HCT116 (cell line): ENCODE measurements around the gene PKMYT1. TPM values are rescaled to one million over a fixed set of nuclear protein-coding genes. Genes with fewer than 3 reads are reported as not detected.
A peak's percentile ranks its signal among the peaks of the same experiment; 100 is the strongest.

Source experiments
- ATAC-seq: fragments of 200-7000 bp; cut with Tn5 transposase; 2 replicates; pipeline ENCODE4 v1.9.1; 2020; ENCODE audit warnings: mild to moderate bottlenecking, moderate library complexity
- BruUV-seq: library from RNA; stranded (reverse); fragments of 400-500 nt; replicated peaks from 2 replicates; lab custom pipeline; 2021; lab: Mats Ljungman, UMichigan
- CTCF ChIA-PET: fragments of 300-600 bp; sonication (Branson Sonifier 250); formaldehyde crosslinking; loops from one replicate; lab custom pipeline; 2021; ENCODE audit warnings: antibody characterized with exemption; lab: Charles Lee
- POLR2A ChIA-PET: fragments of 300-600, 350-600 bp; sonication (Branson Sonifier 250); formaldehyde crosslinking; loops from one replicate; lab custom pipeline; 2021; ENCODE audit warnings: antibody characterized with exemption; lab: Charles Lee
- RAD21 ChIA-PET, 2 experiments: fragments of 300-600 bp; sonication (Branson Sonifier 250); formaldehyde crosslinking; loops; one replicate each; lab custom pipeline; 2023; ENCODE audit warnings: low total read pairs in 2 of 2; ENCODE audit not compliant: uncharacterized antibody in 2 of 2, unreplicated experiment in 2 of 2, low non-redundant PET in 1 of 2; lab: Charles Lee
- DNase-seq: peaks from one replicate; pipeline ENCODE4 v3.0.0-alpha.2; 2010; ENCODE audit warnings: low read depth, low spot score
- H2AFZ ChIP-seq: fragments of 200-600 bp; shearing (Covaris generic), sonication (generic); 2 replicates; pipeline ENCODE4 v1.6.1; 2017; ENCODE audit warnings: low read depth, mixed run types, mixed read lengths, antibody characterized with exemption, low read length; ENCODE audit not compliant: poor library complexity, severe bottlenecking
- H3K27ac ChIP-seq: 2 replicates; pipeline ENCODE4 v1.5.1; 2012; ENCODE audit warnings: low read depth, low read length
- H3K27me3 ChIP-seq: fragments of 200-600 bp; sonication (generic); 2 replicates; pipeline ENCODE4 v1.6.1; 2016; ENCODE audit warnings: mixed run types, low read length, mixed read lengths; ENCODE audit not compliant: insufficient read depth
- H3K36me3 ChIP-seq, 2 experiments: fragments of 200-500 bp in 1 of 2; fragments of 200-600 bp in 1 of 2; sonication (Bioruptor generic) in 1 of 2; sonication (generic) in 1 of 2; 2 replicates each; pipeline versions ENCODE4 v1.5.1 to v1.6.1; 2014 to 2016; ENCODE audit warnings: low read length in 2 of 2, inconsistent platforms in 1 of 2, mixed read lengths in 1 of 2, mixed run types in 1 of 2; ENCODE audit not compliant: insufficient read depth in 2 of 2, control insufficient read depth in 1 of 2
- H3K4me1 ChIP-seq, 2 experiments: fragments of 200-600 bp in 1 of 2; sonication (generic) in 1 of 2; 2 replicates each; pipeline versions ENCODE4 v1.5.1 to v1.6.1; 2012 to 2017; ENCODE audit warnings: low read length in 2 of 2, inconsistent platforms in 1 of 2, mild to moderate bottlenecking in 1 of 2, mixed read lengths in 1 of 2, mixed run types in 1 of 2, moderate library complexity in 1 of 2; ENCODE audit not compliant: insufficient read depth in 2 of 2, control insufficient read depth in 1 of 2
- H3K4me2 ChIP-seq: fragments of 200-600 bp; sonication (generic); 2 replicates; pipeline ENCODE4 v1.6.1; 2017; ENCODE audit warnings: mixed run types, low read length, mixed read lengths
- H3K4me3 ChIP-seq, 2 experiments: fragments of 200-600 bp in 1 of 2; sonication (generic) in 1 of 2; replicated peaks in 1 of 2; 2 replicates each; pipeline ENCODE4 v1.5.1; 2011 to 2016; ENCODE audit warnings: low read length in 2 of 2, control low read depth in 1 of 2, low read depth in 1 of 2, mild to moderate bottlenecking in 1 of 2, mixed read lengths in 1 of 2, mixed run types in 1 of 2
- H3K79me2 ChIP-seq: fragments of 200-600 bp; sonication (generic); 2 replicates; pipeline ENCODE4 v1.6.1; 2017; ENCODE audit warnings: mild to moderate bottlenecking, mixed run types, low read length, moderate library complexity, mixed read lengths; ENCODE audit not compliant: insufficient read depth
- H3K9ac ChIP-seq: fragments of 200-600 bp; sonication (generic); 2 replicates; pipeline ENCODE4 v1.6.1; 2016; ENCODE audit warnings: low read length, mixed read lengths
- H3K9me2 ChIP-seq: fragments of 200-600 bp; sonication (generic), shearing (Covaris generic); 2 replicates; pipeline ENCODE4 v1.6.1; 2017; ENCODE audit warnings: mixed run types, mild to moderate bottlenecking, moderate library complexity; ENCODE audit not compliant: insufficient read depth
- H3K9me3 ChIP-seq, 2 experiments: fragments of 200-500 bp in 1 of 2; fragments of 200-600 bp in 1 of 2; sonication (Bioruptor generic) in 1 of 2; sonication (generic) in 1 of 2; 2 replicates each; pipeline ENCODE4 v1.6.1; 2014 to 2017; ENCODE audit warnings: low read length in 2 of 2, mixed read lengths in 2 of 2, inconsistent platforms in 1 of 2, low read depth in 1 of 2, mild to moderate bottlenecking in 1 of 2, mixed run types in 1 of 2, moderate library complexity in 1 of 2; ENCODE audit not compliant: control insufficient read depth in 1 of 2, insufficient read depth in 1 of 2
- H4K20me1 ChIP-seq: fragments of 200-600 bp; sonication (generic), shearing (Covaris generic); 2 replicates; pipeline ENCODE4 v1.6.1; 2017; ENCODE audit warnings: mixed run types, mild to moderate bottlenecking, moderate library complexity; ENCODE audit not compliant: insufficient read depth
- CBX3 ChIP-seq: IDR thresholded peaks from 2 replicates; pipeline ENCODE4 v1.6.1; 2012; ENCODE audit warnings: low read depth
- CEBPB ChIP-seq: IDR thresholded peaks from 2 replicates; pipeline ENCODE4 v1.6.1; 2012; ENCODE audit warnings: low read depth
- MAX ChIP-seq: IDR thresholded peaks from 2 replicates; pipeline ENCODE4 v1.6.1; 2012
- POLR2A ChIP-seq: IDR thresholded peaks from 2 replicates; pipeline ENCODE4 v1.7.0; 2011; ENCODE audit warnings: borderline replicate concordance; ENCODE audit not compliant: insufficient read depth, insufficient read length; ENCODE audit errors: extremely low read depth
- POLR2AphosphoS5 ChIP-seq: IDR thresholded peaks from 2 replicates; pipeline ENCODE4 v1.6.1; 2011; ENCODE audit warnings: mild to moderate bottlenecking, low read depth, low read length, moderate library complexity
- SRF ChIP-seq: IDR thresholded peaks from 2 replicates; pipeline ENCODE4 v1.6.1; 2012; ENCODE audit warnings: low read depth
- TCF7L2 ChIP-seq: IDR thresholded peaks from 2 replicates; pipeline ENCODE4 v1.7.0; 2011; ENCODE audit warnings: borderline replicate concordance, inconsistent platforms; ENCODE audit not compliant: insufficient read depth, insufficient read length; ENCODE audit errors: extremely low read depth
- ZBTB33 ChIP-seq: IDR thresholded peaks from 2 replicates; pipeline ENCODE4 v1.6.1; 2011; ENCODE audit warnings: mild to moderate bottlenecking, low read length, moderate library complexity; ENCODE audit not compliant: insufficient replicate concordance; ENCODE audit errors: extremely low read depth
- ZNF274 ChIP-seq: fragments of 200-500 bp; sonication (Bioruptor generic); IDR thresholded peaks from 2 replicates; pipeline ENCODE4 v1.6.1; 2014; ENCODE audit warnings: mild to moderate bottlenecking, low read depth, low read length, inconsistent platforms
- intact Hi-C: fragments of 100-400 bp; cut with micrococcal nuclease; formaldehyde crosslinking; loops from 2 replicates; pipeline ENCODE4 v1.10.0; 2022
- total RNA-seq: library from RNA; stranded (reverse); gene quantifications from one replicate; pipeline ENCODE4 v1.2.1, GENCODE V29; 2021; ENCODE audit not compliant: unreplicated experiment

PKMYT1 gene
- total RNA-seq, 1 experiment from 2014 or later, result 104 TPM

GRCh38 chr16:3010510-3010909 is 30.3 kb upstream of the PKMYT1 start:
- DNase-seq (no peak), ATAC-seq (no peak)
- H3K9me2 ChIP-seq, result no peaks in the 10 kb centered on the region
- H4K20me1 ChIP-seq, result no peaks in the 10 kb centered on the region
- BruUV-seq, result no TSS peak
- RAD21 ChIA-PET, result no interaction called here
- CTCF ChIA-PET, result interaction anchor here (1.0 to 2.1 kb wide), 5 partner anchors 10 to 21 kb away, joined by 3 to 12 read pairs (median 6); partner anchors contain the start of genes HCFC1R1, THOC6 and TNFRSF12A
- H3K27me3 ChIP-seq, result no peaks in the 10 kb centered on the region
- peak overlapping the region; percentile 64; the same call in 1 of the 2 replicates for H3K9ac ChIP-seq
- POLR2A ChIA-PET, result interaction anchor here (0.6 to 11.4 kb wide), 3 partner anchors 11 to 291 kb away, joined by 4 to 188 read pairs (median 4); partner anchors contain the start of genes CLDN6, HCFC1R1, PRSS27 and THOC6
- no peaks in the 10 kb centered on the region for H3K36me3 ChIP-seq
- H3K79me2 ChIP-seq, result no peaks in the 10 kb centered on the region
- peak overlapping the region; percentile 84 for H3K4me2 ChIP-seq
- peak overlapping the region; percentile 76 for H3K27ac ChIP-seq
- peaks cover 65 to 98% of the 10 kb centered on the region in 2 experiments for H3K4me1 ChIP-seq
- intact Hi-C loops, result no loop called here
- no peak for TF ChIP-seq CBX3
- TF ChIP-seq TCF7L2, result no peak
- TF ChIP-seq CEBPB, result no peak
- TF ChIP-seq POLR2AphosphoS5, result no peak
- TF ChIP-seq MAX, result no peak
- no peak overlapping the region for H2AFZ ChIP-seq
- H3K4me3 ChIP-seq, result peak overlapping the region in 1 of 2 experiments; percentile 46; a peak in 1 of 4 replicates
- no peaks in the 10 kb centered on the region for H3K9me3 ChIP-seq

DNA sequence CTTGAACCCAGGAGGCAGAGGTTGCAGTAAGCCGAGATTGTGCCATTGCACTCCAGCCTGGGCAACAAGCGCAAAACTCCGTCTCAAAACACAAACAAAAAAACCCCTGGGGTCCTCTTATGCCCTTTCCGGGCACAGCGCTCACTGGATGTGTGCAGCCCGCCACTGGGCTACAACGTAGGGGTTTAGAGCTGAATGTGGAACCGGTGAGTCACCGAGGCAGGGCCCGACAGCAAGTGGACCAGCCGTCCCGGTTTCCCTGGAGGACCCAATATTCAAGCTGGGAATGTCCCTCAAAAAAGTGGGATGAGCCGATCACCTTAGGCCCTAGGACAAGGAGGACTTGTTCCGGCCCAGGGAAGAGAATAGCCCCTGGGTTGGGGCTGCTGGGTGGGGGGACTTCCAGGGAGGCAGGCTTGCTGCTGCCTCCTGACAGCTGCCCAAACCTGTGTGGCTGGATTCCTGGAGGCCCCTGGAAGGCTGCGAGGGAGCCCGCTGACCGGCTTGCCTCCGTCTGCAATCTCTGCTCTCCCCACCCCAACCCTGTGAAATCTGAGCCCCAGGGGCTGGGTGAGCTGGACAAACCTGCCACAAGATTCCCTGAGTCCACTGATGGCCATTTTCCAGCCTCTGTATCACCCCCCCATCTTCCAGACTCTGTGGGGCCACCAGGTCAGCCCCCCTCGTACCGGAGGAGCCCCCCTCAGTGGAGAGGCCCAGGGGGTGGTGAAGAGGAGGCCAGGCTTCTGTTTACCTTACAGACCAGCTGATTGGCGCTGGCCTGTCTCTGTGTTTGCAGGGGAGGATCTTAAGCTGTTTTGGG is 29.5 kb upstream of the PKMYT1 start:
- peak; percentile 70 for ATAC-seq
- POLR2A ChIA-PET, result interaction anchor here (1.0 to 11.4 kb wide), 2 partner anchors 12 to 258 kb away, joined by 3 to 188 read pairs; partner anchors contain the start of genes CLDN6, HCFC1R1, THOC6 and TNFRSF12A
- H3K9ac ChIP-seq, result peak overlapping the region; percentile 64
- H3K27me3 ChIP-seq, result no peaks in the 10 kb centered on the region
- CTCF ChIA-PET, result interaction anchor here (1.0 to 2.1 kb wide), 5 partner anchors 10 to 22 kb away, joined by 3 to 12 read pairs (median 6); partner anchors contain the start of genes HCFC1R1, THOC6 and TNFRSF12A
- H3K79me2 ChIP-seq, result no peaks in the 10 kb centered on the region
- no peaks in the 10 kb centered on the region for H3K36me3 ChIP-seq
- no TSS peak for BruUV-seq
- H3K9me2 ChIP-seq, result no peaks in the 10 kb centered on the region
- no peaks in the 10 kb centered on the region for H4K20me1 ChIP-seq
- DNase-seq, result peak; percentile 66
- peak overlapping the region; percentile 84 for H3K4me2 ChIP-seq
- peak; percentile 26 for TF ChIP-seq TCF7L2
- no peak for TF ChIP-seq POLR2A
- TF ChIP-seq ZBTB33, result peak; percentile 66
- peak; percentile 73 for TF ChIP-seq POLR2AphosphoS5
- no peak for TF ChIP-seq SRF
- no peak for TF ChIP-seq ZNF274
- TF ChIP-seq, all 23 proteins: peak for 3
- H3K4me3 ChIP-seq, result peak overlapping the region; percentile 16 to 46
- peak overlapping the region; percentile 76 for H3K27ac ChIP-seq
- intact Hi-C loops, result no loop called here
- no peaks in the 10 kb centered on the region for H3K9me3 ChIP-seq
- H2AFZ ChIP-seq, result no peak overlapping the region
- RAD21 ChIA-PET, result no interaction called here
- peaks cover 67 to 99% of the 10 kb centered on the region in 2 experiments for H3K4me1 ChIP-seq
